H9 (cell line): ENCODE data around the gene ZNF804A. TPM values are rescaled to one million over a fixed set of nuclear protein-coding genes. Genes with fewer than 3 reads are reported as not detected.

Experiments used
- DNase-seq: peaks from one replicate; pipeline ENCODE4 v3.0.0-alpha.2; 2017
- H2AFZ ChIP-seq: one replicate; pipeline ENCODE4 v1.6.1; 2013; ENCODE audit warnings: mild to moderate bottlenecking, low read length, control low read depth, moderate library complexity
- H2AK5ac ChIP-seq: 2 replicates; pipeline ENCODE4 v1.6.1; 2013; ENCODE audit warnings: low read length, control low read depth, mixed read lengths; ENCODE audit not compliant: insufficient read length
- H2BK120ac ChIP-seq: one replicate; pipeline ENCODE4 v1.6.1; 2013; ENCODE audit warnings: low read depth, mild to moderate bottlenecking, low read length, control low read depth, inconsistent platforms; ENCODE audit not compliant: poor library complexity, severe bottlenecking
- H2BK12ac ChIP-seq: 2 replicates; pipeline ENCODE4 v1.6.1; 2013; ENCODE audit warnings: low read length, control low read depth, mixed read lengths, low read depth; ENCODE audit not compliant: insufficient read length
- H2BK15ac ChIP-seq: 2 replicates; pipeline ENCODE4 v1.6.1; 2013; ENCODE audit warnings: low read depth, low read length, control low read depth
- H2BK20ac ChIP-seq: one replicate; pipeline ENCODE4 v1.6.1; 2013; ENCODE audit warnings: low read depth, mild to moderate bottlenecking, low read length, control low read depth, inconsistent platforms; ENCODE audit not compliant: poor library complexity, severe bottlenecking
- H2BK5ac ChIP-seq: 2 replicates; pipeline ENCODE4 v1.6.1; 2013; ENCODE audit warnings: low read length, control low read depth, mixed read lengths; ENCODE audit not compliant: insufficient read length
- H3K14ac ChIP-seq: 2 replicates; pipeline ENCODE4 v1.6.1; 2013; ENCODE audit warnings: low read length, control low read depth; ENCODE audit not compliant: insufficient read depth
- H3K18ac ChIP-seq: 2 replicates; pipeline ENCODE4 v1.6.1; 2013; ENCODE audit warnings: low read depth, mild to moderate bottlenecking, mixed read lengths, low read length, control low read depth; ENCODE audit not compliant: insufficient read length
- H3K23ac ChIP-seq: 2 replicates; pipeline ENCODE4 v1.6.1; 2013; ENCODE audit warnings: low read length, control low read depth, mixed read lengths, low read depth; ENCODE audit not compliant: insufficient read length
- H3K23me2 ChIP-seq: 2 replicates; pipeline ENCODE4 v1.6.1; 2013; ENCODE audit warnings: low read depth, mild to moderate bottlenecking, mixed read lengths, low read length, control low read depth; ENCODE audit not compliant: insufficient read length, poor library complexity, severe bottlenecking
- H3K27ac ChIP-seq: 2 replicates; pipeline ENCODE4 v1.5.1; 2013; ENCODE audit warnings: low read length, control low read depth, mixed read lengths, low read depth; ENCODE audit not compliant: insufficient read length
- H3K27me3 ChIP-seq: 2 replicates; pipeline ENCODE4 v1.6.1; 2013; ENCODE audit warnings: low read length, control low read depth, inconsistent platforms; ENCODE audit not compliant: insufficient read depth
- H3K4ac ChIP-seq: 2 replicates; pipeline ENCODE4 v1.6.1; 2013; ENCODE audit warnings: low read depth, mild to moderate bottlenecking, control low read depth, inconsistent platforms, low read length, moderate library complexity
- H3K4me1 ChIP-seq: 2 replicates; pipeline ENCODE4 v1.6.1; 2013; ENCODE audit warnings: low read length, control low read depth, inconsistent platforms; ENCODE audit not compliant: insufficient read depth
- H3K4me2 ChIP-seq: 2 replicates; pipeline ENCODE4 v1.6.1; 2013; ENCODE audit warnings: low read length, control low read depth, mixed read lengths; ENCODE audit not compliant: insufficient read length, insufficient read depth
- H3K56ac ChIP-seq: 2 replicates; pipeline ENCODE4 v1.6.1; 2013; ENCODE audit warnings: low read depth, mild to moderate bottlenecking, mixed read lengths, low read length, control low read depth; ENCODE audit not compliant: insufficient read length
- H3K79me1 ChIP-seq: 2 replicates; pipeline ENCODE4 v1.6.1; 2013; ENCODE audit warnings: low read depth, mild to moderate bottlenecking, moderate library complexity, low read length, control low read depth, inconsistent platforms; ENCODE audit not compliant: insufficient read depth, poor library complexity, severe bottlenecking
- H3K79me2 ChIP-seq: 2 replicates; pipeline ENCODE4 v1.6.1; 2013; ENCODE audit warnings: low read length, control low read depth, inconsistent platforms; ENCODE audit not compliant: insufficient read depth
- H3K9ac ChIP-seq: 2 replicates; pipeline ENCODE4 v1.6.1; 2013; ENCODE audit warnings: low read length, control low read depth, mixed read lengths; ENCODE audit not compliant: insufficient read length; ENCODE audit errors: extremely low read depth
- H3K9me3 ChIP-seq: one replicate; pipeline ENCODE4 v1.6.1; 2013; ENCODE audit warnings: low read depth, low read length, inconsistent platforms; ENCODE audit not compliant: control insufficient read depth
- H3T11ph ChIP-seq: one replicate; pipeline ENCODE4 v1.6.1; 2013; ENCODE audit warnings: mild to moderate bottlenecking, low read length, control low read depth, inconsistent platforms
- H4K20me1 ChIP-seq: one replicate; pipeline ENCODE4 v1.6.1; 2013; ENCODE audit not compliant: control insufficient read depth, insufficient read length, insufficient read depth
- H4K5ac ChIP-seq: 2 replicates; pipeline ENCODE4 v1.6.1; 2013; ENCODE audit warnings: low read depth, mild to moderate bottlenecking, mixed read lengths, low read length, control low read depth; ENCODE audit not compliant: insufficient read length
- H4K8ac ChIP-seq: replicated peaks from 2 replicates; pipeline ENCODE4 v1.6.1; 2013; ENCODE audit warnings: low read length, control low read depth, mixed read lengths, low read depth; ENCODE audit not compliant: insufficient read length
- H4K91ac ChIP-seq: 2 replicates; pipeline ENCODE4 v1.6.1; 2013; ENCODE audit warnings: low read depth, mild to moderate bottlenecking, moderate library complexity, mixed read lengths, low read length, control low read depth; ENCODE audit not compliant: insufficient read length
- H3K27ac Mint-ChIP-seq, 3 experiments: 2 replicates in 2 of 3; 3 replicates in 1 of 3; pipeline ENCODE4 v1.8.0; 2020 to 2021; ENCODE audit warnings: mixed read lengths in 3 of 3, mild to moderate bottlenecking in 1 of 3, moderate library complexity in 1 of 3
- H3K27me3 Mint-ChIP-seq: 2 replicates; pipeline ENCODE4 v1.8.0; 2021; ENCODE audit warnings: low read depth, mild to moderate bottlenecking, moderate library complexity, mixed read lengths
- H3K36me3 Mint-ChIP-seq, 3 experiments: 2 replicates in 2 of 3; 3 replicates in 1 of 3; pipeline ENCODE4 v1.8.0; 2020 to 2021; ENCODE audit warnings: low read depth in 3 of 3, mixed read lengths in 3 of 3; ENCODE audit not compliant: insufficient read depth in 1 of 3
- H3K4me1 Mint-ChIP-seq, 2 experiments: 2 replicates each; pipeline ENCODE4 v1.8.0; 2020; ENCODE audit warnings: mixed read lengths in 2 of 2
- H3K4me3 Mint-ChIP-seq, 2 experiments: 2 replicates in 1 of 2; 3 replicates in 1 of 2; pipeline ENCODE4 v1.8.0; 2020 to 2021; ENCODE audit warnings: mild to moderate bottlenecking in 2 of 2, mixed read lengths in 2 of 2, moderate library complexity in 1 of 2
- H3K9me3 Mint-ChIP-seq, 2 experiments: 2 replicates in 1 of 2; 3 replicates in 1 of 2; pipeline ENCODE4 v1.8.0; 2020; ENCODE audit warnings: mild to moderate bottlenecking in 2 of 2, mixed read lengths in 2 of 2, moderate library complexity in 1 of 2
- total RNA-seq: library from RNA; stranded (reverse); gene quantifications from 2 replicates; pipeline ENCODE4 v1.2.1, GENCODE V29; 2021
- TF ChIP-seq, protein P1 (sequence below): fragments of 200-600 bp; sonication (generic); conservative IDR thresholded peaks from 3 replicates; pipeline ENCODE4 v1.8.0; 2021; ENCODE audit warnings: antibody characterized with exemption, mild to moderate bottlenecking

ZNF804A gene
- total RNA-seq, 1 experiment from 2014 or later: not detected

DNA sequence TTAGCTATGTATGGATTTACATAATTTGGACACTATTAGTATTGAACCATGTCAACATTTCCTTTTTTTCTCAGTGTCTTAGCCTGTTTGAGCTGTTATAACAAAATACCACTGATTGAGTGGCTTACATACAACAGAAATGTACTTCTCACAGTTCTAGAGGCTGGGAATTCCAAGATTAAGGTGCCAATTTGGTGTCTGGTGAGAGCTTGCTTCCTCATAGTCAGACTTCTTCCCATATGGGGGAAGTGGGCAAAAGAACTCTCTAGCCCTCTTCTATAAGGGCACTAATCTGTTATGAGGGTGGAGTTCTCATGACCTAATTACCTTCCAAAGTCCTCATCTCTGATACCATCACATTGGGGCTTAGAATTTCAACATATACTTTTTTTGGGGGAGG is 12.6 kb downstream of the ZNF804A start:
- Mint-ChIP-seq H3K4me1 (no peaks in the 10 kb centered on the region), H3K4me3 (no peak overlapping the region), H3K27ac (no peak overlapping the region), H3K36me3 (no peaks in the 10 kb centered on the region), H3K9me3 (peaks cover 3 to 4% of the 10 kb centered on the region in 2 experiments; a peak in 3 of 5 replicates), H3K27me3 (no peaks in the 10 kb centered on the region)
- TF ChIP-seq, protein P1, sequence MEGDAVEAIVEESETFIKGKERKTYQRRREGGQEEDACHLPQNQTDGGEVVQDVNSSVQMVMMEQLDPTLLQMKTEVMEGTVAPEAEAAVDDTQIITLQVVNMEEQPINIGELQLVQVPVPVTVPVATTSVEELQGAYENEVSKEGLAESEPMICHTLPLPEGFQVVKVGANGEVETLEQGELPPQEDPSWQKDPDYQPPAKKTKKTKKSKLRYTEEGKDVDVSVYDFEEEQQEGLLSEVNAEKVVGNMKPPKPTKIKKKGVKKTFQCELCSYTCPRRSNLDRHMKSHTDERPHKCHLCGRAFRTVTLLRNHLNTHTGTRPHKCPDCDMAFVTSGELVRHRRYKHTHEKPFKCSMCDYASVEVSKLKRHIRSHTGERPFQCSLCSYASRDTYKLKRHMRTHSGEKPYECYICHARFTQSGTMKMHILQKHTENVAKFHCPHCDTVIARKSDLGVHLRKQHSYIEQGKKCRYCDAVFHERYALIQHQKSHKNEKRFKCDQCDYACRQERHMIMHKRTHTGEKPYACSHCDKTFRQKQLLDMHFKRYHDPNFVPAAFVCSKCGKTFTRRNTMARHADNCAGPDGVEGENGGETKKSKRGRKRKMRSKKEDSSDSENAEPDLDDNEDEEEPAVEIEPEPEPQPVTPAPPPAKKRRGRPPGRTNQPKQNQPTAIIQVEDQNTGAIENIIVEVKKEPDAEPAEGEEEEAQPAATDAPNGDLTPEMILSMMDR: no peak
- Histone ChIP-seq H3K14ac (no peak overlapping the region), H4K20me1 (no peaks in the 10 kb centered on the region), H2BK15ac (no peak overlapping the region), H3K23ac (no peak overlapping the region), H3K79me1 (no peaks in the 10 kb centered on the region), H2BK120ac (no peak overlapping the region), H2BK20ac (no peak overlapping the region), H3T11ph (no peak overlapping the region), H3K4ac (no peak overlapping the region), H3K4me1 (no peaks in the 10 kb centered on the region), H2BK5ac (no peak overlapping the region), H3K27me3 (no peaks in the 10 kb centered on the region), H2BK12ac (no peak overlapping the region), H2AFZ (no peak overlapping the region), H3K4me2 (no peak overlapping the region), H4K5ac (no peak overlapping the region), H3K9me3 (no peaks in the 10 kb centered on the region), H3K18ac (no peak overlapping the region), H4K8ac (no peak overlapping the region), H4K91ac (no peak overlapping the region), H3K27ac (no peak overlapping the region), H3K9ac (no peak overlapping the region), H3K56ac (no peak overlapping the region), H3K79me2 (no peaks in the 10 kb centered on the region), H2AK5ac (no peak overlapping the region), H3K23me2 (no peaks in the 10 kb centered on the region)
- DNase-seq: no peak
